OCI-LY7 (cell line): ENCODE measurements around the gene TMC2. TPM values are rescaled to one million over a fixed set of nuclear protein-coding genes. Genes with fewer than 3 reads are reported as not detected.

Experiments used
- BruUV-seq: library from RNA; stranded (reverse); fragments of 400-500 nt; replicated peaks from 2 replicates; lab custom pipeline; 2021; lab: Mats Ljungman, UMichigan
- CTCF ChIA-PET: fragments of 300-600 bp; sonication (Branson Sonifier 250); formaldehyde crosslinking; loops from one replicate; lab custom pipeline; 2022; ENCODE audit warnings: antibody characterized with exemption; ENCODE audit not compliant: unreplicated experiment; lab: Charles Lee
- POLR2A ChIA-PET: fragments of 300-600 bp; sonication (Branson Sonifier 250); formaldehyde crosslinking; loops from one replicate; lab custom pipeline; 2022; ENCODE audit warnings: antibody characterized with exemption; lab: Charles Lee
- DNase-seq: peaks from one replicate; pipeline ENCODE4 v3.0.0-alpha.2; 2015; ENCODE audit warnings: low spot score
- H2AFZ ChIP-seq: fragments of 200-600 bp; sonication (generic), shearing (Covaris generic); 2 replicates; pipeline ENCODE4 v1.6.1; 2014; ENCODE audit warnings: mild to moderate bottlenecking, antibody characterized with exemption, low read length, moderate library complexity
- H3K27ac ChIP-seq: fragments of 200-600 bp; sonication (generic); 2 replicates; pipeline ENCODE4 v1.5.1; 2014; ENCODE audit warnings: mixed run types, low read depth, mild to moderate bottlenecking, moderate library complexity, low read length, inconsistent platforms; ENCODE audit not compliant: poor library complexity, severe bottlenecking
- H3K36me3 ChIP-seq: fragments of 200-600 bp; sonication (generic); 2 replicates; pipeline ENCODE4 v1.6.1; 2014; ENCODE audit warnings: mild to moderate bottlenecking, antibody characterized with exemption, low read length, moderate library complexity, mixed read lengths; ENCODE audit not compliant: insufficient read depth
- H3K4me1 ChIP-seq: fragments of 200-600 bp; sonication (generic); 2 replicates; pipeline ENCODE4 v1.5.1; 2014; ENCODE audit warnings: mild to moderate bottlenecking, low read length; ENCODE audit not compliant: insufficient read depth, poor library complexity, severe bottlenecking
- H3K4me2 ChIP-seq: fragments of 200-600 bp; sonication (generic); 2 replicates; pipeline ENCODE4 v1.6.1; 2014; ENCODE audit warnings: mild to moderate bottlenecking, low read length
- H3K4me3 ChIP-seq: fragments of 200-600 bp; sonication (generic); 2 replicates; pipeline ENCODE4 v1.5.1; 2014; ENCODE audit warnings: mild to moderate bottlenecking, low read depth, low read length; ENCODE audit not compliant: poor library complexity, severe bottlenecking
- H3K79me2 ChIP-seq: fragments of 200-600 bp; sonication (generic); 2 replicates; pipeline ENCODE4 v1.6.1; 2016; ENCODE audit warnings: low read depth, mild to moderate bottlenecking, low read length, moderate library complexity, mixed read lengths; ENCODE audit not compliant: insufficient read depth
- H3K9me2 ChIP-seq: fragments of 200-600 bp; sonication (generic); 2 replicates; pipeline ENCODE4 v1.6.1; 2016; ENCODE audit warnings: mild to moderate bottlenecking, low read length, mixed read lengths; ENCODE audit not compliant: insufficient read depth
- H3K9me3 ChIP-seq: fragments of 200-600 bp; sonication (generic); 2 replicates; pipeline ENCODE4 v1.6.1; 2014; ENCODE audit warnings: mild to moderate bottlenecking, mixed run types, low read length, mixed read lengths
- H4K20me1 ChIP-seq: fragments of 200-600 bp; sonication (generic); 2 replicates; pipeline ENCODE4 v1.6.1; 2014; ENCODE audit warnings: mild to moderate bottlenecking, antibody characterized with exemption, low read length, moderate library complexity, mixed read lengths; ENCODE audit not compliant: insufficient read depth
- CTCF ChIP-seq: fragments of 200-600 bp; sonication (generic); conservative IDR thresholded peaks from 2 replicates; pipeline ENCODE4 v1.5.1; 2014; ENCODE audit warnings: mild to moderate bottlenecking, antibody characterized with exemption, low read length, moderate library complexity, mixed read lengths
- EZH2phosphoT487 ChIP-seq: fragments of 200-600 bp; sonication (generic); IDR thresholded peaks from 2 replicates; pipeline ENCODE4 v1.6.1; 2018; ENCODE audit warnings: low read depth, borderline replicate concordance, mild to moderate bottlenecking, mixed run types, antibody characterized with exemption, low read length, moderate library complexity, mixed read lengths
- intact Hi-C: fragments of 100-400 bp; cut with micrococcal nuclease; formaldehyde crosslinking; loops from one replicate; pipeline ENCODE4 v1.10.0; 2022; ENCODE audit not compliant: unreplicated experiment
- total RNA-seq, 2 experiments: library from RNA; depleted of rRNA in 1 of 2; stranded (reverse); fragments of >200 nt in 1 of 2; shearing (Covaris generic) in 1 of 2; gene quantifications; 2 replicates each; pipeline ENCODE4 v1.2.3, GENCODE V29; 2014 to 2022

The TMC2 gene
- total RNA-seq, 2 experiments from 2014 or later: not detected

DNA sequence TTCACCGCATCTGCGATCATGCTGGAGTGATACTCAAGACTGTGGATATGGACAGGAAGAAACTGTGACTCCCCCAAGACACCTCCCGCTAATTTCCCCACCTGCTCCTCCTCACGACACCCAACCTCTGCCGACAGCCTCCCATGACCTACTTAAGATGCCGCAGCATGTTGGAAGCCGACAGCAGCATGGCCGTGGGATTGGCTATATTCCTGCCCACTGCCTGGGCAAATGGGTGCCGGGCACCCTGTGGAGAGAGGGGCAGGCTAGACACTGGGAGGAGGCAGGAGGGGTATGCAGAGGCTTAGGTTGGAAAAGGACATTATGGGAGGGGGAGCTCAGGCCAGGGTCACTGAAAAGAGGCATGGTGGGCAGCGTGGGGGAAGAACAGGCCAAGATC, 123.2 kb downstream of the TMC2 start:
- Histone ChIP-seq H3K27ac (no peak overlapping the region), H2AFZ (no peak overlapping the region), H4K20me1 (peaks cover 25% of the 10 kb centered on the region), H3K9me2 (no peaks in the 10 kb centered on the region), H3K9me3 (no peaks in the 10 kb centered on the region), H3K4me3 (no peak overlapping the region), H3K4me1 (peaks cover 31% of the 10 kb centered on the region), H3K36me3 (peaks cover 90% of the 10 kb centered on the region), H3K79me2 (peaks cover 35% of the 10 kb centered on the region), H3K4me2 (no peak overlapping the region)
- ChIA-PET CTCF (no interaction called here), POLR2A (no interaction called here)
- intact Hi-C loops: loop anchor here (10.0 kb wide), 1 partner anchor 545 kb away; the partner anchor contains the start of genes DDRGK1 and ITPA
- no TSS peak for BruUV-seq
- no peak for TF ChIP-seq EZH2phosphoT487
- no peak for TF ChIP-seq CTCF
- no peak for DNase-seq

DNA sequence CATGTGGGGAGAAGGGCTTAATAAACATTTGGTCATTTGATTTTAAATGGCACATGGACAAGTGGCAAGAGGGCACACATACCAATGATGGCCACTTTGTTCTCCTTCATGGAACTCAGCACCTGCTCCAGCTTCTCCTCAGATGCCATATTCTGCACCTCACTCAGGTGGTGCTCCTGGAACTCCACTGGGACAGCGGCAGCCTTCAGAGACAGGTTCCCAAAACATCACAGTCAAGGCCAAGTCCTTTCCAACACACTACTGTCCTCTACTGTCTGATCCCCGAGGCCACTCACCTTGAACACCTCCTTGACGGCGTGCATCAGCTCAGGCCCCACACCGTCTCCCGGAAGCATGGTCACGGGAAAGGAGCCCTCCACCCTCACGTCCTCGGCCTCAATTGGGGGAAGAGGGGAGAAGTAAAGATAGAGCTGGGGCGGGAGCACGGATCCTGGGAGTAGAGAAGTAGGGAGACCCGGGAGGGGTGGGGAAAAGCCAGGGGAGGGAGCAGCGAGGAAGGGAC, 127.1 kb downstream of the TMC2 start:
- peaks cover 51% of the 10 kb centered on the region for H3K36me3 ChIP-seq
- H4K20me1 ChIP-seq: no peaks in the 10 kb centered on the region
- H3K9me3 ChIP-seq: no peaks in the 10 kb centered on the region
- no peaks in the 10 kb centered on the region for H3K9me2 ChIP-seq
- H3K27ac ChIP-seq: peak overlapping the region; percentile 74
- DNase-seq: no peak
- peak overlapping the region; percentile 89; the same call in 1 of the 2 replicates for H2AFZ ChIP-seq
- CTCF ChIA-PET: interaction anchor here (0.6 kb wide), 1 partner anchor 966 kb away, joined by 3 read pairs; no protein-coding TSS in a partner anchor
- peaks cover 19% of the 10 kb centered on the region for H3K79me2 ChIP-seq
- H3K4me3 ChIP-seq: peak overlapping the region; percentile 97
- no peak for TF ChIP-seq CTCF
- no peak for TF ChIP-seq EZH2phosphoT487
- BruUV-seq: TSS peak; percentile 64
- intact Hi-C loops: no loop called here
- POLR2A ChIA-PET: interaction anchor here (1.0 to 2.2 kb wide), 3 partner anchors 9 to 25 kb away, joined by 3 to 24 read pairs (median 19); no protein-coding TSS in a partner anchor
- peak overlapping the region; percentile 92 for H3K4me2 ChIP-seq
- H3K4me1 ChIP-seq: peaks cover 21% of the 10 kb centered on the region
